Skeletal muscle satellite cell (primary cell): ENCODE results near the gene B3GNT3.

Experiments used
- H3K27me3 ChIP-seq: 2 replicates; pipeline ENCODE4 v1.7.0; 2013; ENCODE audit warnings: low read length; ENCODE audit not compliant: control insufficient read depth, insufficient read depth
- H3K36me3 ChIP-seq: 2 replicates; pipeline ENCODE4 v1.7.0; 2013; ENCODE audit warnings: mild to moderate bottlenecking, control low read depth, low read length; ENCODE audit not compliant: insufficient read depth
- H3K4me1 ChIP-seq: 2 replicates; pipeline ENCODE4 v1.7.0; 2013; ENCODE audit warnings: low read length; ENCODE audit not compliant: control insufficient read depth, insufficient read depth
- H3K4me2 ChIP-seq: 2 replicates; pipeline ENCODE4 v1.7.0; 2013; ENCODE audit warnings: mild to moderate bottlenecking, low read length
- H3K4me3 ChIP-seq: 2 replicates; pipeline ENCODE4 v1.7.0; 2013; ENCODE audit warnings: low read length
- H3K9ac ChIP-seq: 2 replicates; pipeline ENCODE4 v1.7.0; 2013; ENCODE audit warnings: mild to moderate bottlenecking, low read depth, low read length, moderate library complexity
- H3K9me3 ChIP-seq: replicated peaks from 2 replicates; pipeline ENCODE4 v1.7.0; 2013; ENCODE audit warnings: mild to moderate bottlenecking, control low read depth, low read length

The B3GNT3 gene

DNA sequence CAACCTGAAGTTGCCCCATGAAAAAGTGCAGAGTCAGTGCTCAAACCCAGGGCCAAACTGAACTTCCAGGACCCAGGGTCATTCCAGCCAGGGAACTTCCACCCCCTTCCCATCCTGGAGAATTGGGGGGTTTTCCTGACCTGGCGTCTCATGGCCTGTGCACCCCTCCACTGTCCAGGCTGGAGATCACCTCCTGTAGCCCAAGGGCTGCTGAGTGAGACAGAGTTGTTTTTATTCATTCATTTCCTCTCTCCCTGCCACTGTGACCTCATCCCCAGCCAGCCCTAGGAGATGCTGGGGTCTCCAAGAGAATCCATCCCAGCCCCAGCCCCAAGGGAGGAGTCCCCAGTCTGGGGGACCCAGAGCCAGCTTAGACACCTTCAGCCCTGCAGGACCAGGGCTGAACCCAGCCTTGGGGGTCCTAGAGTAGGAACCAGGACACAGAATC is 39.5 kb upstream of the B3GNT3 start:
- no peak overlapping the region for H3K9ac ChIP-seq
- H3K4me1 ChIP-seq: no peaks in the 10 kb centered on the region
- no peaks in the 10 kb centered on the region for H3K9me3 ChIP-seq
- H3K27me3 ChIP-seq: peaks cover 25% of the 10 kb centered on the region
- no peak overlapping the region for H3K4me2 ChIP-seq
- H3K36me3 ChIP-seq: no peaks in the 10 kb centered on the region
- H3K4me3 ChIP-seq: no peak overlapping the region

GRCh38 chr19:17755977-17756670 is 38.8 kb upstream of the B3GNT3 start:
- H3K27me3 ChIP-seq: peaks cover 30% of the 10 kb centered on the region
- H3K9ac ChIP-seq: no peak overlapping the region
- H3K4me3 ChIP-seq: no peak overlapping the region
- no peaks in the 10 kb centered on the region for H3K9me3 ChIP-seq
- H3K36me3 ChIP-seq: no peaks in the 10 kb centered on the region
- no peak overlapping the region for H3K4me2 ChIP-seq
- H3K4me1 ChIP-seq: no peaks in the 10 kb centered on the region

DNA sequence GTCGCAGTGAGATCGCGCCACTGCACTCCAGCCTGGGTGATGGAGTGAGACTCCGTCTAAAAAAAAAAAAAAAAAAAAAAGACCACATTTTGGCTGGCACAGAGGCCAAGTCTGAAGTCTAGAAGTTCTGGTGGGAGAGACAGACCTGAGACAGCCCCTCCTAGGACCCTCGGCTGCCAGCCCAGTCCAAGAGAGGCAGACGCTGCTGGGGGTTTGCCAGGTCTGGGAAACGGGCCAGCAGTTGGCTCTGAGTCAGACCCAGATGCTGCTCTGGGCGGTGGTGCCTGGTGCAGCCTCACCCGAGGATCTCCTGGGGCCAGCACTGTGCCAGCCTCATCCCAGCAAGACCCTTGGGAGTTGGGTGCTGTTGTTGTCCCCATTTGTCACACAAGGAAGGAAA is 37.8 kb upstream of the B3GNT3 start:
- H3K9ac ChIP-seq: no peak overlapping the region
- no peak overlapping the region for H3K4me2 ChIP-seq
- no peak overlapping the region for H3K4me3 ChIP-seq
- H3K9me3 ChIP-seq: no peaks in the 10 kb centered on the region
- no peaks in the 10 kb centered on the region for H3K36me3 ChIP-seq
- peaks cover 30% of the 10 kb centered on the region for H3K27me3 ChIP-seq
- no peaks in the 10 kb centered on the region for H3K4me1 ChIP-seq

- H3K4me2 ChIP-seq: no peak overlapping the region
- H3K36me3 ChIP-seq: no peaks in the 10 kb centered on the region
- no peak overlapping the region for H3K4me3 ChIP-seq
- H3K27me3 ChIP-seq: peaks cover 26% of the 10 kb centered on the region
- H3K9me3 ChIP-seq: no peaks in the 10 kb centered on the region
- H3K4me1 ChIP-seq: no peaks in the 10 kb centered on the region
- no peak overlapping the region for H3K9ac ChIP-seq
These were observed 36.4 kb upstream of the B3GNT3 start for GRCh38 chr19:17758515-17758914.

DNA sequence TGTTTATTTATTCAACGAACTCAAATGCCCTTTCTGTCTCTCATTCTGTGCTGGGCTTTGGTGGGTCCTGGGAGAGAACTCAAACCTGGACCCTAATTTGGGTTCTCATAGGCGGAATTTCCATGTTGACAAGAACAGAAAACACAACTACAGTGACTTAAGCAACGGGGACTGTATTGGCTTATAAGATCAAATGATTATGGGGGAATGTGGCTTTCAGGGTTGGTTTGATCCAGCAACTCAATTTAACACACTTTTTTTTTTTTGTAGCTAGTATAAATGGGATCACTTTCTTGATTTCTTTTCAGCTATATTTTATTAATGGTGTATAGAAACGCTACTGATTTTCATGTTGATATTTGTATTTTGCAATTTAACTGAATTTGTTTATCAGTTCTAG is 33.8 kb upstream of the B3GNT3 start:
- Histone ChIP-seq H3K9me3 (no peaks in the 10 kb centered on the region), H3K27me3 (peaks cover 10% of the 10 kb centered on the region), H3K4me2 (no peak overlapping the region), H3K36me3 (no peaks in the 10 kb centered on the region), H3K4me1 (no peaks in the 10 kb centered on the region), H3K9ac (no peak overlapping the region), H3K4me3 (no peak overlapping the region)

DNA sequence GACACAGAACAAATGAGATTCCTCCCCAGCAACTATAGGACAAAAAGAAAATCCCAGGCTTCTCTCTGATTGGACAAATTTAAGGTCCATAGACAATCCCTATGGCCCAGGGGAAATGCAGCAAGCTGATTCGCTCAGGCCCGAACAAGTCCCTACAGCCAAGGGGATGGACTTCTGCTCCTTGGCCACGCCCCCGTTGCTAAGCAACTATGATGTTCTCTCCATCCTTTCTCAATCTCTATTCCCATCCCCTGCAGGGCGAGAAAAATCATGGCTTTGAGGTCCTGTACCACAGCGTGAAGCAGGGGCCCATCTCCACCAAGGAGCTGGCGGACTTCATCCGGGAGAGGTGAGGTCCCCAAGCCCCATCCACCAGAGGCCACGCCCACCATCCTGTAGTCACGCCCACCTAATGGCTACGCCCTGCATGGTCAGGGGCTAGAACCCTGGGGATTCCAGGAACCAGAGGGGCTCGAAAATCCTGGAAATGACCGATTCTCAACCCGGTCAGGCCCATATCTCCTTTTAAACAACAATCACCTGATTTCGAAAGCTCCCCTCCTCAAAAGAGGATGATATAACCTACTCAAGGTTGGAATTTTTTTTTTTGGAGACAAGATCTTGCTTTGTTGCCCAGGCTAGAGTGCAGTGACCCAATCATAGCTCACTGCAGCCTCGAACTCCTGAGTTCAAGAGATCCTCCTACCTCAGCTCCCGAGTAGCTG is 32.3 kb upstream of the B3GNT3 start:
- no peaks in the 10 kb centered on the region for H3K9me3 ChIP-seq
- H3K27me3 ChIP-seq: peaks cover 5% of the 10 kb centered on the region
- H3K4me3 ChIP-seq: no peak overlapping the region
- no peak overlapping the region for H3K4me2 ChIP-seq
- no peak overlapping the region for H3K9ac ChIP-seq
- no peaks in the 10 kb centered on the region for H3K36me3 ChIP-seq
- H3K4me1 ChIP-seq: peaks cover 4% of the 10 kb centered on the region

DNA sequence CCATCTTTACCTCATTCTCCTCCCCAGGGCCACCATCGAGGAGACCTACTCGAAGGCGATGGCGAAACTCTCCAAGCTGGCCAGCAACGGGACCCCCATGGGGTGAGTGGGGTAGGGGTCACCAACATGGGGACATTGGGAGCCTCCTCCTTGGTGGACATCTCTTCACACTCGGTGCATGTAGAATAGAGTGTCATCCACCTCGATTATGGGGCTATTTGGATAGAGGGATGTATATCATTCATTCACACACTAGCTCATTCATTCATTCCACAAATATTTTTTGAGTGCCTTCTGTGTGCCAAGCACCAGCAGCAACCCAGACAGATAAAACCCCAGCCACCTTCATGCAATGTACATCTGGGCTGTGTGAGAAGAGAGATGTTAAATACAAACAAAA is 30.6 kb upstream of the B3GNT3 start:
- Histone ChIP-seq H3K9ac (no peak overlapping the region), H3K9me3 (no peaks in the 10 kb centered on the region), H3K27me3 (peaks cover 5% of the 10 kb centered on the region), H3K4me2 (no peak overlapping the region), H3K36me3 (no peaks in the 10 kb centered on the region), H3K4me1 (peaks cover 4% of the 10 kb centered on the region), H3K4me3 (no peak overlapping the region)

DNA sequence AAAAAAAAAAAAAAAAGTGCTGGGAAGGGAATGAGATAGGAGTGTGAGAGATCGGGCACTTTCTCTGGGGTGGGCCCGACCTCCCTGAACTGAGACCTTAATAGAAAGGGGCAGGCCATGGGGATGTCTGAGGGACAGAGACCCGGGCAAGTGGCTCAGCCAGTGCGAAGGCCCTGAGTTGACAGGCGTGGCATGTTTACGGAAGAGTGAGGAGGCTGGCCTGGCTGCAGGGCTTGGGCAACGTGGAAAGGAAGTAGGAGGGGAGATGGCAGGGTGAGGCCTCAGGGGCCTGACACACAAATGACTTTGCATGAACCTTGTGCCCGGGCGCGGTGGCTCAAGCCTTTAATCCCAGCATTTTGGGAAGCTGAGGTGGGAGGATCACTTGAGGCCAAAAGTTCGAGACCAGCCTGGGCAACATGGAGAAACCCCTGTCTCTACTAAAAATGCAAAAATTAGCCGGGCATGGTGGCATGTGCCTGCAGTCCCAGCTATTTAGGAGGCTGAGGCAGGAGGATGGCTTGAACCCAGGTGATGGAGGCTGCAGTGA is 29.8 kb upstream of the B3GNT3 start:
- Histone ChIP-seq H3K4me3 (no peak overlapping the region), H3K4me1 (peaks cover 4% of the 10 kb centered on the region), H3K27me3 (peaks cover 5% of the 10 kb centered on the region), H3K9ac (no peak overlapping the region), H3K4me2 (no peak overlapping the region), H3K9me3 (no peaks in the 10 kb centered on the region), H3K36me3 (no peaks in the 10 kb centered on the region)

GRCh38 chr19:17766543-17767131 is 28.3 kb upstream of the B3GNT3 start:
- Histone ChIP-seq H3K4me3 (peak overlapping the region; percentile 45), H3K27me3 (no peaks in the 10 kb centered on the region), H3K36me3 (no peaks in the 10 kb centered on the region), H3K9me3 (no peaks in the 10 kb centered on the region), H3K4me2 (peak overlapping the region; percentile 83), H3K4me1 (peaks cover 4% of the 10 kb centered on the region), H3K9ac (no peak overlapping the region)

DNA sequence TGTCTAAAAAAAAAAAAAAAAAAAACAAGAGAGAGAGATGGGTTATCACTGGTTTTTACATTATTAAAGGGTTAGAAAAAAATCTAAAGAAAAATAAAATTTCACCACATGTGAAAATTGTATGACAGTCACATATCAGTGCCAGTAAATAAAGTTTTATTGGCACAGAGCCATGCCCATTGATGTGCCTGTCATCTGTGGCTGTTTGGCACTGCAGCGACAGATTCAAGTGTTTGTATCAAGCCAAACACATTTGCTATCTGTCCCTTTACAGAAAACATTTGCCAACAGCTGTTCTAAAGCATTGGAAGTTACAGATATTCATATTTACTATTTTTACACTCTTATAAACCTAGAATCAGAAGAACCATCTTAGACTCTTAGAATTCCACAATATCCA is 27.4 kb upstream of the B3GNT3 start:
- H3K4me2 ChIP-seq: no peak overlapping the region
- H3K4me1 ChIP-seq: peaks cover 4% of the 10 kb centered on the region
- no peaks in the 10 kb centered on the region for H3K9me3 ChIP-seq
- H3K36me3 ChIP-seq: no peaks in the 10 kb centered on the region
- no peaks in the 10 kb centered on the region for H3K27me3 ChIP-seq
- H3K9ac ChIP-seq: no peak overlapping the region
- H3K4me3 ChIP-seq: no peak overlapping the region

GRCh38 chr19:17770613-17771012 is 24.3 kb upstream of the B3GNT3 start:
- Histone ChIP-seq H3K4me3 (no peak overlapping the region), H3K9ac (no peak overlapping the region), H3K9me3 (no peaks in the 10 kb centered on the region), H3K4me2 (no peak overlapping the region), H3K27me3 (peaks cover 2% of the 10 kb centered on the region), H3K4me1 (peaks cover 4% of the 10 kb centered on the region), H3K36me3 (no peaks in the 10 kb centered on the region)
